CD4-positive, alpha-beta T cell (primary cell): ENCODE results near the gene SH3BGRL. TPM values are rescaled to one million over a fixed set of nuclear protein-coding genes. Genes with fewer than 3 reads are reported as not detected.

Experiments used
- ATAC-seq: fragments of 200-7000 bp; cut with Tn5 transposase; one replicate; pipeline ENCODE4 v1.10.0; 2022; ENCODE audit warnings: mild to moderate bottlenecking; ENCODE audit not compliant: poor library complexity
- CTCF ChIA-PET: fragments of 350-600 bp; sonication (Branson Sonifier 250); formaldehyde crosslinking; loops from one replicate; lab custom pipeline; 2021; ENCODE audit warnings: antibody characterized with exemption, inconsistent platforms; lab: Charles Lee
- POLR2A ChIA-PET: fragments of 350-600 bp; sonication (Branson Sonifier 250); formaldehyde crosslinking; loops from one replicate; lab custom pipeline; 2021; ENCODE audit warnings: antibody characterized with exemption, inconsistent platforms; lab: Charles Lee
- DNase-seq, 14 experiments: peaks; one replicate each; pipeline ENCODE4 v3.0.0-alpha.2; 2013 to 2020; ENCODE audit warnings: mixed read lengths in 2 of 14
- H3K27ac ChIP-seq, 2 donors: one replicate each; pipeline versions ENCODE4 v1.5.1 to v1.7.0; 2013; ENCODE audit warnings: low read length in 2 of 2, low read depth in 1 of 2, mild to moderate bottlenecking in 1 of 2
- H3K27me3 ChIP-seq, 2 experiments: 1 replicate in 1 of 2; 2 replicates in 1 of 2; pipeline versions ENCODE4 v1.6.1 to v1.7.0; 2013; ENCODE audit warnings: low read length in 2 of 2, control low read depth in 1 of 2, mild to moderate bottlenecking in 1 of 2, moderate library complexity in 1 of 2; ENCODE audit not compliant: insufficient read depth in 2 of 2, control insufficient read depth in 1 of 2
- H3K36me3 ChIP-seq: one replicate; pipeline ENCODE4 v1.6.1; 2013; ENCODE audit warnings: low read length, control low read depth; ENCODE audit not compliant: insufficient read depth
- H3K4me1 ChIP-seq: one replicate; pipeline ENCODE4 v1.6.1; 2013; ENCODE audit warnings: low read length, control low read depth; ENCODE audit not compliant: insufficient read depth
- H3K4me3 ChIP-seq: one replicate; pipeline ENCODE4 v1.5.1; 2013; ENCODE audit warnings: mild to moderate bottlenecking, low read length, moderate library complexity
- H3K9me3 ChIP-seq, 2 experiments: 1 replicate in 1 of 2; 2 replicates in 1 of 2; pipeline versions ENCODE4 v1.6.1 to v1.7.0; 2013; ENCODE audit warnings: low read length in 2 of 2, mild to moderate bottlenecking in 2 of 2, control low read depth in 1 of 2, moderate library complexity in 1 of 2; ENCODE audit not compliant: control insufficient read depth in 1 of 2, insufficient read depth in 1 of 2
- H3K27ac Mint-ChIP-seq: one replicate; pipeline ENCODE4 v1.8.0; 2020; ENCODE audit warnings: mixed read lengths
- H3K27me3 Mint-ChIP-seq: one replicate; pipeline ENCODE4 v1.8.0; 2021; ENCODE audit warnings: mixed read lengths
- H3K36me3 Mint-ChIP-seq: one replicate; pipeline ENCODE4 v1.8.0; 2021; ENCODE audit warnings: low read depth, mixed read lengths
- H3K4me1 Mint-ChIP-seq: one replicate; pipeline ENCODE4 v1.8.0; 2021; ENCODE audit warnings: low read depth, mixed read lengths
- H3K4me3 Mint-ChIP-seq: one replicate; pipeline ENCODE4 v1.8.0; 2020; ENCODE audit warnings: mild to moderate bottlenecking, mixed read lengths
- H3K9me3 Mint-ChIP-seq: one replicate; pipeline ENCODE4 v1.8.0; 2020; ENCODE audit warnings: mixed read lengths
- intact Hi-C, 2 experiments: fragments of 100-400 bp; cut with DNase I in 1 of 2; cut with micrococcal nuclease in 1 of 2; formaldehyde crosslinking; loops; one replicate each; pipeline versions ENCODE4 v1.15.1 to v1.9.0; 2023 to 2025; cut with DNase I, micrococcal nuclease
- total RNA-seq, 174 experiments: library from RNA in 2 of 174; stranded (reverse) in 2 of 174; gene quantifications; one replicate each; pipeline ENCODE4 v1.2.3 and lab custom pipeline; 2021 to 2026
- TF ChIP-seq, protein P1 (sequence below): fragments of 200-600 bp; IDR thresholded peaks from one replicate; pipeline ENCODE4 v1.8.0; 2022; ENCODE audit warnings: antibody characterized with exemption, mild to moderate bottlenecking

Gene SH3BGRL
- total RNA-seq, 2 experiments from 2014 or later = 41.7 to 41.8 TPM

- H3K27ac Mint-ChIP-seq = no peak overlapping the region
- no peaks in the 10 kb centered on the region for H3K4me1 ChIP-seq
- peaks cover 23% of the 10 kb centered on the region for H3K36me3 Mint-ChIP-seq
- DNase-seq = no peak
- ChIA-PET POLR2A (no interaction called here), CTCF (no interaction called here)
- H3K4me3 ChIP-seq = no peak overlapping the region
- H3K27me3 Mint-ChIP-seq = no peaks in the 10 kb centered on the region
- peaks cover 48% of the 10 kb centered on the region for H3K4me1 Mint-ChIP-seq
- H3K9me3 Mint-ChIP-seq = no peaks in the 10 kb centered on the region
- TF ChIP-seq, protein P1, sequence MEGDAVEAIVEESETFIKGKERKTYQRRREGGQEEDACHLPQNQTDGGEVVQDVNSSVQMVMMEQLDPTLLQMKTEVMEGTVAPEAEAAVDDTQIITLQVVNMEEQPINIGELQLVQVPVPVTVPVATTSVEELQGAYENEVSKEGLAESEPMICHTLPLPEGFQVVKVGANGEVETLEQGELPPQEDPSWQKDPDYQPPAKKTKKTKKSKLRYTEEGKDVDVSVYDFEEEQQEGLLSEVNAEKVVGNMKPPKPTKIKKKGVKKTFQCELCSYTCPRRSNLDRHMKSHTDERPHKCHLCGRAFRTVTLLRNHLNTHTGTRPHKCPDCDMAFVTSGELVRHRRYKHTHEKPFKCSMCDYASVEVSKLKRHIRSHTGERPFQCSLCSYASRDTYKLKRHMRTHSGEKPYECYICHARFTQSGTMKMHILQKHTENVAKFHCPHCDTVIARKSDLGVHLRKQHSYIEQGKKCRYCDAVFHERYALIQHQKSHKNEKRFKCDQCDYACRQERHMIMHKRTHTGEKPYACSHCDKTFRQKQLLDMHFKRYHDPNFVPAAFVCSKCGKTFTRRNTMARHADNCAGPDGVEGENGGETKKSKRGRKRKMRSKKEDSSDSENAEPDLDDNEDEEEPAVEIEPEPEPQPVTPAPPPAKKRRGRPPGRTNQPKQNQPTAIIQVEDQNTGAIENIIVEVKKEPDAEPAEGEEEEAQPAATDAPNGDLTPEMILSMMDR = no peak
- intact Hi-C loops = no loop called here
- H3K9me3 ChIP-seq = no peaks in the 10 kb centered on the region
- H3K27ac ChIP-seq = no peak overlapping the region
- H3K4me3 Mint-ChIP-seq = no peak overlapping the region
- no peak for ATAC-seq
- H3K36me3 ChIP-seq = no peaks in the 10 kb centered on the region
- no peaks in the 10 kb centered on the region for H3K27me3 ChIP-seq
These were observed 59.7 kb downstream of the SH3BGRL start for GRCh38 chrX:81261576-81261975.

DNA sequence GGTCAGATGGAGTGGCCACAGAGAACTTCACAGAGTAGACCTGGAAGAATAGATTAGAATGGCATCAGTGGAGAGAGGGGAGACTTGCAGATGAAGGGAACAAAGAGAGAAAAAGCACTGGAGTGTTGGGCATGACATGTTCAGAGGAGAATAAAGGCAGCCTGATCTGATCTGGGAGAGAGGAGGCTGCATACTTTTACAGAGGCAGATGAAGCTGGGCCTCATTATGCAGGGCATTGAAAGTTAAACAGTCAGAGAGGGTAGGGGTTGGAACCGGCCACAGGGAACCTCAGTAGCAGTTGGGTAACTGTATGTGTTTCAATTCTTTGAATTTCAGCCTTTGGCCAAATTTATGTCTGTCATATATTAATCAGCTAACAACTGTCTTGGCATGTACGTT is 61.2 kb downstream of the SH3BGRL start:
- TF ChIP-seq, protein P1 = no peak
- Mint-ChIP-seq H3K36me3 (peaks cover 36% of the 10 kb centered on the region), H3K27ac (no peak overlapping the region), H3K4me3 (no peak overlapping the region), H3K9me3 (no peaks in the 10 kb centered on the region), H3K27me3 (no peaks in the 10 kb centered on the region), H3K4me1 (peaks cover 47% of the 10 kb centered on the region)
- H3K4me1 ChIP-seq = no peaks in the 10 kb centered on the region
- H3K4me3 ChIP-seq = no peak overlapping the region
- ATAC-seq (no peak), DNase-seq (no peak)
- ChIA-PET POLR2A (interaction anchor here (0.6 kb wide), 1 partner anchor 11 kb away, joined by 3 read pairs; no protein-coding TSS in a partner anchor), CTCF (no interaction called here)
- intact Hi-C loops = no loop called here
- no peaks in the 10 kb centered on the region for H3K36me3 ChIP-seq
- H3K9me3 ChIP-seq = no peaks in the 10 kb centered on the region
- no peaks in the 10 kb centered on the region for H3K27me3 ChIP-seq
- no peak overlapping the region for H3K27ac ChIP-seq

GRCh38 chrX:81278616-81279015 is 76.7 kb downstream of the SH3BGRL start:
- Histone ChIP-seq H3K9me3 (no peaks in the 10 kb centered on the region), H3K36me3 (peaks cover 23% of the 10 kb centered on the region), H3K27me3 (no peaks in the 10 kb centered on the region), H3K4me3 (no peak overlapping the region), H3K27ac (no peak overlapping the region), H3K4me1 (no peaks in the 10 kb centered on the region)
- ATAC-seq (no peak), DNase-seq (no peak)
- intact Hi-C loops = no loop called here
- CTCF ChIA-PET = no interaction called here
- Mint-ChIP-seq H3K27me3 (no peaks in the 10 kb centered on the region), H3K36me3 (peaks cover 83% of the 10 kb centered on the region), H3K4me1 (no peaks in the 10 kb centered on the region), H3K4me3 (no peak overlapping the region), H3K27ac (no peak overlapping the region), H3K9me3 (peaks cover 2% of the 10 kb centered on the region)
- POLR2A ChIA-PET = no interaction called here
- TF ChIP-seq, protein P1 = no peak
